GM12878 (cell line): ENCODE results near the gene IFI6. TPM values are rescaled to one million over a fixed set of nuclear protein-coding genes. Genes with fewer than 3 reads are reported as not detected.

ENCODE experiments used
- EGR1 ChIP-seq, 2 experiments: IDR thresholded peaks; 1 replicate in 1 of 2; 2 replicates in 1 of 2; pipeline ENCODE4 v1.6.1; 2011 to 2012; ENCODE audit warnings: low read depth in 2 of 2, low read length in 2 of 2, borderline replicate concordance in 1 of 2, mild to moderate bottlenecking in 1 of 2, moderate library complexity in 1 of 2
- IRF4 ChIP-seq: IDR thresholded peaks from 2 replicates; pipeline ENCODE4 v1.6.1; 2011; ENCODE audit warnings: low read depth, low read length
- JUND ChIP-seq: IDR thresholded peaks from 2 replicates; pipeline ENCODE4 v1.6.1; 2012; ENCODE audit warnings: low read depth, mild to moderate bottlenecking, low read length, improper control_type of control experiment, moderate library complexity
- KDM1A ChIP-seq: fragments of 200-600 bp; sonication (generic); IDR thresholded peaks from 2 replicates; pipeline ENCODE4 v1.6.1; 2016; ENCODE audit warnings: borderline replicate concordance
- MEF2A ChIP-seq: IDR thresholded peaks from 2 replicates; pipeline ENCODE4 v1.6.1; 2011; ENCODE audit warnings: low read depth, mild to moderate bottlenecking, low read length, moderate library complexity; ENCODE audit not compliant: insufficient read depth
- TAF1 ChIP-seq: IDR thresholded peaks from 2 replicates; pipeline ENCODE4 v1.6.1; 2011; ENCODE audit warnings: mild to moderate bottlenecking, low read depth, low read length, borderline replicate concordance
- ZZZ3 ChIP-seq: IDR thresholded peaks from 2 replicates; pipeline ENCODE4 v1.6.1; 2011; ENCODE audit warnings: low read depth; ENCODE audit not compliant: control insufficient read depth, insufficient read length
- polyA plus RNA-seq, 11 experiments: library from polyadenylated mRNA; depleted of rRNA in 4 of 11; unstranded in 6 of 11; stranded (reverse) in 5 of 11; fragments of >200 nt; fragmentation: Nextera tagmentation in 4 of 11; fragmentation: Illumina TruSeq in 1 of 11; extraction: Ambion mirVana in 4 of 11; extraction: Trizol in 1 of 11; gene quantifications; 1 replicate in 1 of 11; 2 replicates in 10 of 11; pipeline versions ENCODE4 v1.2.1 to v1.2.3, GENCODE V29; 2011 to 2016; ENCODE audit warnings: inconsistent platforms in 2 of 11, missing spikeins in 2 of 11, low read depth in 1 of 11
- total RNA-seq, 4 experiments: library from RNA; depleted of rRNA in 3 of 4; stranded (reverse); fragments of >200 nt in 3 of 4; fragmentation: Illumina TruSeq in 1 of 4; extraction: Trizol in 1 of 4; gene quantifications; 2 replicates each; pipeline versions ENCODE4 v1.2.1 to v1.2.3, GENCODE V29; 2013 to 2021
- TF ChIP-seq, protein P1 (sequence below): fragments of 450-650 bp; IDR thresholded peaks from 2 replicates; pipeline ENCODE4 v1.6.1; 2017; ENCODE audit warnings: mild to moderate bottlenecking, moderate library complexity
- TF ChIP-seq, protein P2 (sequence below): fragments of 450-650 bp; IDR thresholded peaks from 2 replicates; pipeline ENCODE4 v1.6.1; 2017; ENCODE audit warnings: mild to moderate bottlenecking

Gene IFI6
- total and polyA plus RNA-seq, 10 of the 15 experiments (the other 5 are each of a cell fraction or from before 2014, with no cell fraction given) = 5.6 to 123 (median 69.0) TPM

DNA sequence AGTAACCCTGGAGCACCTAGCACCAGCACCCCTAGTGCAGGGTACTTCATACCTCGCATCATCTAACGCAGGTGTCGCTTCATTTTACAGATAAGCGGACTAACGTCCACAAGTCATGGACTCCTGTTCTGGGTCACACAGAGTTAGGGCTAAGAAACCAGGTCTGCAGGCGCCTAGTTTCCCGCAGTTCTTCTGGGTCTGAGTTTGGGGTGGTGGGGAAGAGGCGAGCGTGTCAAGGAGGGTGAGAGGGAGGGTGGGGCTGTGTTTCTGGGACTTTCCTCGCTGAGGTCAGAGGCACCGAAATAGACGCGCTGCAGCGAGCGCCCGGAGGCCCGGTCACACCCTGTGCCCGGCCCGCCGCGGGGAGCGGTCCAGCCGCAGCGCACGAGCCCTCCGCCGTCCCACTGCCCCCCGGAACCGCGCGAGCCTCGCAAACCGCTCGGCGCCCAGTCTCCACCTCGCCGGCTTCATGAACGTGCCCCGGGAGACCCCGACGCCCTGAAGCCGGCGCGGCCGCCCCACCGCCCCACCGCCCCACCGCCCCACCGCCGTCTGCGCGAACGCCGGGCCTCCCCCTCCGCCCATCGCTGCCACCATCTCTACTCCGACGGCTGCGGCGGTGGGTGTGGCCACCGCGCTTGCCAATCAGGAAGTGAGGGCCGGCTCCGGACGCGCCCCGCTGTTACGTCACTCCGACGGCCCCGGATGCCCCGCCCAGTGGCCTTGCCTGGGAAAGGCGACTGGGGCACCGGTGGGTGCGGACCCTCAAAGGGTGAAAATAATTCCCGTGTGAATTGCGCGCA is 12.3 kb downstream of the IFI6 start (continued):
- TF ChIP-seq, protein P1, sequence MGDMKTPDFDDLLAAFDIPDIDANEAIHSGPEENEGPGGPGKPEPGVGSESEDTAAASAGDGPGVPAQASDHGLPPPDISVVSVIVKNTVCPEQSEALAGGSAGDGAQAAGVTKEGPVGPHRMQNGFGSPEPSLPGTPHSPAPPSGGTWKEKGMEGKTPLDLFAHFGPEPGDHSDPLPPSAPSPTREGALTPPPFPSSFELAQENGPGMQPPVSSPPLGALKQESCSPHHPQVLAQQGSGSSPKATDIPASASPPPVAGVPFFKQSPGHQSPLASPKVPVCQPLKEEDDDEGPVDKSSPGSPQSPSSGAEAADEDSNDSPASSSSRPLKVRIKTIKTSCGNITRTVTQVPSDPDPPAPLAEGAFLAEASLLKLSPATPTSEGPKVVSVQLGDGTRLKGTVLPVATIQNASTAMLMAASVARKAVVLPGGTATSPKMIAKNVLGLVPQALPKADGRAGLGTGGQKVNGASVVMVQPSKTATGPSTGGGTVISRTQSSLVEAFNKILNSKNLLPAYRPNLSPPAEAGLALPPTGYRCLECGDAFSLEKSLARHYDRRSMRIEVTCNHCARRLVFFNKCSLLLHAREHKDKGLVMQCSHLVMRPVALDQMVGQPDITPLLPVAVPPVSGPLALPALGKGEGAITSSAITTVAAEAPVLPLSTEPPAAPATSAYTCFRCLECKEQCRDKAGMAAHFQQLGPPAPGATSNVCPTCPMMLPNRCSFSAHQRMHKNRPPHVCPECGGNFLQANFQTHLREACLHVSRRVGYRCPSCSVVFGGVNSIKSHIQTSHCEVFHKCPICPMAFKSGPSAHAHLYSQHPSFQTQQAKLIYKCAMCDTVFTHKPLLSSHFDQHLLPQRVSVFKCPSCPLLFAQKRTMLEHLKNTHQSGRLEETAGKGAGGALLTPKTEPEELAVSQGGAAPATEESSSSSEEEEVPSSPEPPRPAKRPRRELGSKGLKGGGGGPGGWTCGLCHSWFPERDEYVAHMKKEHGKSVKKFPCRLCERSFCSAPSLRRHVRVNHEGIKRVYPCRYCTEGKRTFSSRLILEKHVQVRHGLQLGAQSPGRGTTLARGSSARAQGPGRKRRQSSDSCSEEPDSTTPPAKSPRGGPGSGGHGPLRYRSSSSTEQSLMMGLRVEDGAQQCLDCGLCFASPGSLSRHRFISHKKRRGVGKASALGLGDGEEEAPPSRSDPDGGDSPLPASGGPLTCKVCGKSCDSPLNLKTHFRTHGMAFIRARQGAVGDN = 0 out of 2 replicates have a peak, but pooled peaks have one; percentile 34
- TF ChIP-seq EGR1 (IDR thresholded peaks at IDR 0.05; ENCODE audit: borderline replicate concordance in 1 of 2, low read depth in 2 of 2, low read length in 2 of 2) (peak in 1 of 2 experiments; percentile 5; a peak in 1 of 3 replicates), KDM1A (no peak), JUND (no peak; the same call in 1 of the 2 replicates), IRF4 (no peak; the same call in 1 of the 2 replicates), MEF2A (peak; percentile 98), ZZZ3 (no peak), TAF1 (peak; percentile 64; the same call in 1 of the 2 replicates)
- TF ChIP-seq, protein P2, sequence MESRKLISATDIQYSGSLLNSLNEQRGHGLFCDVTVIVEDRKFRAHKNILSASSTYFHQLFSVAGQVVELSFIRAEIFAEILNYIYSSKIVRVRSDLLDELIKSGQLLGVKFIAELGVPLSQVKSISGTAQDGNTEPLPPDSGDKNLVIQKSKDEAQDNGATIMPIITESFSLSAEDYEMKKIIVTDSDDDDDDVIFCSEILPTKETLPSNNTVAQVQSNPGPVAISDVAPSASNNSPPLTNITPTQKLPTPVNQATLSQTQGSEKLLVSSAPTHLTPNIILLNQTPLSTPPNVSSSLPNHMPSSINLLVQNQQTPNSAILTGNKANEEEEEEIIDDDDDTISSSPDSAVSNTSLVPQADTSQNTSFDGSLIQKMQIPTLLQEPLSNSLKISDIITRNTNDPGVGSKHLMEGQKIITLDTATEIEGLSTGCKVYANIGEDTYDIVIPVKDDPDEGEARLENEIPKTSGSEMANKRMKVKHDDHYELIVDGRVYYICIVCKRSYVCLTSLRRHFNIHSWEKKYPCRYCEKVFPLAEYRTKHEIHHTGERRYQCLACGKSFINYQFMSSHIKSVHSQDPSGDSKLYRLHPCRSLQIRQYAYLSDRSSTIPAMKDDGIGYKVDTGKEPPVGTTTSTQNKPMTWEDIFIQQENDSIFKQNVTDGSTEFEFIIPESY = no peak
- TF ChIP-seq, all 136 proteins: peak for 45
